B cell (primary cell): ENCODE data around the gene FAR2.

ENCODE experiments used
- CTCF ChIP-seq: fragments of 200-600 bp; IDR thresholded peaks from one replicate; pipeline ENCODE4 v1.8.0; 2022; ENCODE audit warnings: antibody characterized with exemption, mild to moderate bottlenecking
- EZH2 ChIP-seq: IDR thresholded peaks from 2 replicates; pipeline ENCODE4 v1.6.1; 2012; ENCODE audit warnings: borderline replicate concordance, low read depth, mild to moderate bottlenecking, moderate library complexity, low read length; ENCODE audit not compliant: insufficient read depth, poor library complexity, severe bottlenecking

DNA sequence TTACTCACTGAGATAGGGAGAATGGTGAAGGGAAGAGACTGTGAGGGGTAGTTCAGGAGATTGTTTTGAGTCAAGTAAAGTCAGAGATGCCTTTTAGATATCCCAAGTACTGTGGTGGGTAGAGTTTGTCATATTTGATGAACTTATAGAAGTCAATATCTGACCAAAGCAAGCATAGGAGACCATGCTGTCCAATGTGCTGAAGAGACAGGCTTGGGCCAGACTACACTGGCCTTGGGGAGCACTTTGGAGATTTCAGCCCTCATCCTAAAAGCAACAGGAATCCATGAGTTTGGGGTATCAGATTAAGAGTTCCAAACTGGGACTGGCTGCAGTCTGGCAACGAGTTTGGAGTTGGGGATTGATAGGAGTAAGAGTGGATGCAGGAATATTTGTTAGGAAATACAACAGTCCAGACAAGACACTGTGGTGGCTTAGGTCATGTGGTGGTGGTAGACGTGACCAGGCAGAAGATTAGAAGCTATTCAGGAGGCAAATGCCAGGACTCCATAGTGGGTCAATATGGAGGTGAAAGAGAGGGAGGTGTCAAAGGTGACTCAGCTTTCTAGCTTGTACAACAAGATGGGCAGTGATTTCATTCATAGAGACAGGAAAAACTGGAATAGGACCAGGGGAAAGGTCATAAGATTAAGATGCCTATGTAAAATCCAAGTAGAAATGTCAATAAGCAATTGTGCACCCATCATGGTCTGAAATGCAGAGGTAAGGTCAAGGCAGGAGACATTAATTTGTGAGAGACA is 81.9 kb downstream of the FAR2 start:
- no peak for TF ChIP-seq CTCF
- TF ChIP-seq EZH2: no peak
